WTC11 (cell line): Measurements from ENCODE around the gene PDZD2. TPM values are rescaled to one million over a fixed set of nuclear protein-coding genes. Genes with fewer than 3 reads are reported as not detected.

Experiments used
- ATAC-seq: fragments of 200-7000 bp; cut with Tn5 transposase; 2 replicates; pipeline ENCODE4 v1.10.0; 2021; ENCODE audit warnings: mild to moderate bottlenecking, moderate library complexity
- CTCF ChIA-PET: fragments of 300-600 bp; sonication (Branson Sonifier 250); formaldehyde crosslinking; loops from one replicate; lab custom pipeline; 2021; ENCODE audit warnings: antibody characterized with exemption; lab: Charles Lee
- POLR2A ChIA-PET: fragments of 350-600 bp; sonication (Branson Sonifier 250); formaldehyde crosslinking; loops from one replicate; lab custom pipeline; 2021; ENCODE audit warnings: antibody characterized with exemption; lab: Charles Lee
- DNase-seq: peaks from one replicate; pipeline ENCODE4 v3.0.0; 2021; ENCODE audit warnings: low spot score
- H3K27ac Mint-ChIP-seq: 2 replicates; pipeline ENCODE4 v1.8.0; 2021; ENCODE audit warnings: mixed read lengths
- H3K27me3 Mint-ChIP-seq: 2 replicates; pipeline ENCODE4 v1.8.0; 2021; ENCODE audit warnings: low read depth, mild to moderate bottlenecking, moderate library complexity, mixed read lengths
- H3K36me3 Mint-ChIP-seq: 2 replicates; pipeline ENCODE4 v1.8.0; 2021; ENCODE audit warnings: mixed read lengths
- H3K4me1 Mint-ChIP-seq: 2 replicates; pipeline ENCODE4 v1.8.0; 2022; ENCODE audit warnings: mixed read lengths
- H3K4me3 Mint-ChIP-seq: 2 replicates; pipeline ENCODE4 v1.8.0; 2021; ENCODE audit warnings: mild to moderate bottlenecking, moderate library complexity, mixed read lengths
- H3K9me3 Mint-ChIP-seq: 2 replicates; pipeline ENCODE4 v1.8.0; 2021; ENCODE audit warnings: mixed read lengths
- CBFB ChIP-seq: sonication (generic); formaldehyde crosslinking; IDR thresholded peaks from 2 replicates; pipeline ENCODE4 v1.8.1; 2022; ENCODE audit warnings: mild to moderate bottlenecking, low read depth, missing genetic modification reagents
- CREM ChIP-seq: sonication (generic); formaldehyde crosslinking; IDR thresholded peaks from 2 replicates; pipeline ENCODE4 v1.8.1; 2022; ENCODE audit warnings: mild to moderate bottlenecking, missing genetic modification reagents, moderate library complexity
- EMX1 ChIP-seq: fragments of 250-450 bp; sonication (Bioruptor Pico); IDR thresholded peaks from 2 replicates; pipeline ENCODE4 v1.8.0; 2021; ENCODE audit warnings: mild to moderate bottlenecking
- ESRRA ChIP-seq: sonication (generic); formaldehyde crosslinking; IDR thresholded peaks from 2 replicates; pipeline ENCODE4 v1.8.1; 2022; ENCODE audit warnings: mild to moderate bottlenecking, missing genetic modification reagents, borderline replicate concordance
- FOXJ3 ChIP-seq: sonication (generic); formaldehyde crosslinking; IDR thresholded peaks from 2 replicates; pipeline ENCODE4 v1.9.0; 2021; ENCODE audit warnings: missing genetic modification reagents, mild to moderate bottlenecking, borderline replicate concordance
- GABPB1 ChIP-seq: sonication (generic); formaldehyde crosslinking; IDR thresholded peaks from 2 replicates; pipeline ENCODE4 v1.8.1; 2023; ENCODE audit warnings: mild to moderate bottlenecking, missing genetic modification reagents
- GRHL2 ChIP-seq: fragments of 250-450 bp; sonication (Bioruptor Pico); IDR thresholded peaks from 2 replicates; pipeline ENCODE4 v1.8.0; 2022; ENCODE audit warnings: mild to moderate bottlenecking, moderate library complexity; ENCODE audit not compliant: insufficient replicate concordance, severe bottlenecking
- HMGA2 ChIP-seq: fragments of 250-450 bp; sonication (Bioruptor Pico); IDR thresholded peaks from 2 replicates; pipeline ENCODE4 v1.4.0; 2021; ENCODE audit warnings: mild to moderate bottlenecking, moderate library complexity
- JAZF1 ChIP-seq: fragments of 250-450 bp; sonication (Bioruptor Pico); IDR thresholded peaks from 2 replicates; pipeline ENCODE4 v1.9.0; 2021; ENCODE audit warnings: moderate library complexity, mild to moderate bottlenecking, inconsistent platforms
- MXD4 ChIP-seq: fragments of 250-450 bp; sonication (Bioruptor Pico); IDR thresholded peaks from 2 replicates; pipeline ENCODE4 v1.8.0; 2021; ENCODE audit warnings: mild to moderate bottlenecking, moderate library complexity, borderline replicate concordance
- MYBL2 ChIP-seq: sonication (generic); formaldehyde crosslinking; IDR thresholded peaks from 2 replicates; pipeline ENCODE4 v1.8.1; 2023; ENCODE audit warnings: mild to moderate bottlenecking, moderate library complexity, missing genetic modification reagents
- NR3C1 ChIP-seq: sonication (generic); formaldehyde crosslinking; conservative IDR thresholded peaks from 2 replicates; pipeline ENCODE4 v1.8.1; 2023; ENCODE audit warnings: low read depth, mild to moderate bottlenecking, missing genetic modification reagents
- OVOL2 ChIP-seq: fragments of 250-450 bp; sonication (Bioruptor Pico); IDR thresholded peaks from 2 replicates; pipeline ENCODE4 v1.9.0; 2021; ENCODE audit warnings: mild to moderate bottlenecking, borderline replicate concordance
- RORB ChIP-seq: fragments of 250-450 bp; sonication (Bioruptor Pico); IDR thresholded peaks from 2 replicates; pipeline ENCODE4 v1.9.0; 2021; ENCODE audit warnings: mild to moderate bottlenecking
- SMAD4 ChIP-seq: sonication (generic); formaldehyde crosslinking; IDR thresholded peaks from 2 replicates; pipeline ENCODE4 v1.8.0; 2022; ENCODE audit warnings: mild to moderate bottlenecking, missing genetic modification reagents
- SOX15 ChIP-seq: fragments of 250-450 bp; sonication (Bioruptor Pico); IDR thresholded peaks from 2 replicates; pipeline ENCODE4 v1.9.0; 2021; ENCODE audit warnings: mild to moderate bottlenecking
- SP1 ChIP-seq: sonication (generic); formaldehyde crosslinking; conservative IDR thresholded peaks from 2 replicates; pipeline ENCODE4 v1.8.1; 2022; ENCODE audit warnings: missing genetic modification reagents
- TCF7 ChIP-seq: sonication (generic); formaldehyde crosslinking; IDR thresholded peaks from 2 replicates; pipeline ENCODE4 v1.8.0; 2022; ENCODE audit warnings: mild to moderate bottlenecking, low read depth, missing genetic modification reagents, moderate library complexity
- TP53 ChIP-seq: sonication (generic); formaldehyde crosslinking; IDR thresholded peaks from 2 replicates; pipeline ENCODE4 v1.8.1; 2023; ENCODE audit warnings: mild to moderate bottlenecking, missing genetic modification reagents
- USF2 ChIP-seq: sonication (generic); formaldehyde crosslinking; IDR thresholded peaks from 2 replicates; pipeline ENCODE4 v1.8.1; 2023; ENCODE audit warnings: mild to moderate bottlenecking, missing genetic modification reagents, moderate library complexity
- ZBTB21 ChIP-seq: sonication (generic); formaldehyde crosslinking; IDR thresholded peaks from 2 replicates; pipeline ENCODE4 v1.8.1; 2023; ENCODE audit warnings: mild to moderate bottlenecking, missing genetic modification reagents, borderline replicate concordance
- ZMAT4 ChIP-seq: fragments of 250-450 bp; sonication (Bioruptor Pico); IDR thresholded peaks from 2 replicates; pipeline ENCODE4 v1.9.0; 2021; ENCODE audit warnings: mild to moderate bottlenecking
- ZNF263 ChIP-seq: sonication (generic); formaldehyde crosslinking; IDR thresholded peaks from 2 replicates; pipeline ENCODE4 v1.8.1; 2022; ENCODE audit warnings: low read depth, mild to moderate bottlenecking, moderate library complexity, missing genetic modification reagents
- ZNF281 ChIP-seq: sonication (generic); formaldehyde crosslinking; IDR thresholded peaks from 2 replicates; pipeline ENCODE4 v1.8.0; 2023; ENCODE audit warnings: mild to moderate bottlenecking, missing genetic modification reagents
- ZNF512 ChIP-seq: sonication (generic); formaldehyde crosslinking; IDR thresholded peaks from 2 replicates; pipeline ENCODE4 v1.8.1; 2022; ENCODE audit warnings: missing genetic modification reagents, borderline replicate concordance
- ZSCAN18 ChIP-seq: fragments of 250-450 bp; sonication (Bioruptor Pico); IDR thresholded peaks from 2 replicates; pipeline ENCODE4 v2.1.2; 2022; ENCODE audit warnings: mild to moderate bottlenecking, moderate library complexity
- total RNA-seq: library from RNA; stranded (reverse); gene quantifications from 3 replicates; pipeline ENCODE4 v1.2.3, GENCODE V29; 2021

Gene PDZD2
- total RNA-seq, 1 experiment from 2014 or later = 11.4 TPM

GRCh38 chr5:31604240-31604639 is 34.7 kb upstream of the PDZD2 start (continued):
- TF ChIP-seq JAZF1 (CRISPR knock-in tag) = no peak
- no peak for TF ChIP-seq EMX1 (CRISPR knock-in tag)
- TF ChIP-seq CREM = no peak
- TF ChIP-seq SP1 = no peak
- no peak for TF ChIP-seq RORB (CRISPR knock-in tag)
- no peak for TF ChIP-seq FOXJ3
- no peak for TF ChIP-seq ZSCAN18 (CRISPR knock-in tag)
- TF ChIP-seq ZBTB21 (CRISPR knock-in tag) = no peak
- TF ChIP-seq ZNF281 (CRISPR knock-in tag) = no peak

GRCh38 chr5:31604644-31605043 is 34.3 kb upstream of the PDZD2 start:
- no peak for ATAC-seq
- ChIA-PET POLR2A (interaction anchor here (0.6 kb wide), 1 partner anchor 251 kb away, joined by 3 read pairs; no protein-coding TSS in a partner anchor), CTCF (interaction anchor here (0.8 kb wide), 1 partner anchor 34 kb away, joined by 4 read pairs; no protein-coding TSS in a partner anchor)
- H3K4me3 Mint-ChIP-seq = no peak overlapping the region
- no peaks in the 10 kb centered on the region for H3K27me3 Mint-ChIP-seq
- no peaks in the 10 kb centered on the region for H3K36me3 Mint-ChIP-seq
- H3K27ac Mint-ChIP-seq = no peak overlapping the region
- no peaks in the 10 kb centered on the region for H3K9me3 Mint-ChIP-seq
- H3K4me1 Mint-ChIP-seq = no peaks in the 10 kb centered on the region
- DNase-seq = no peak
- TF ChIP-seq TP53 (CRISPR knock-in tag) = no peak
- TF ChIP-seq ZSCAN18 (CRISPR knock-in tag) = no peak
- TF ChIP-seq MXD4 = no peak
- no peak for TF ChIP-seq SMAD4
- TF ChIP-seq ZNF263 (CRISPR knock-in tag) = no peak
- no peak for TF ChIP-seq ZNF281 (CRISPR knock-in tag)
- no peak for TF ChIP-seq USF2 (CRISPR knock-in tag)
- no peak for TF ChIP-seq MYBL2 (CRISPR knock-in tag)
- no peak for TF ChIP-seq NR3C1 (CRISPR knock-in tag)
- TF ChIP-seq OVOL2 (CRISPR knock-in tag) = no peak
- TF ChIP-seq ZMAT4 = no peak
- TF ChIP-seq CBFB (CRISPR knock-in tag) = no peak
- TF ChIP-seq TCF7 = no peak
- no peak for TF ChIP-seq GABPB1 (CRISPR knock-in tag)
- no peak for TF ChIP-seq SOX15
- TF ChIP-seq ESRRA (CRISPR knock-in tag) = no peak
- TF ChIP-seq HMGA2 (CRISPR knock-in tag) = no peak
- no peak for TF ChIP-seq GRHL2 (CRISPR knock-in tag)
- TF ChIP-seq ZNF512 (CRISPR knock-in tag) = no peak
